GM18517 (cell line): ENCODE data around the gene DEAF1.

Source experiments
- ATAC-seq: cut with Tn5 transposase; IDR thresholded peaks from one replicate; pipeline ENCODE4 v1.9.1; 2021; ENCODE audit warnings: mild to moderate bottlenecking, moderate library complexity; ENCODE audit not compliant: unreplicated experiment

Gene DEAF1

DNA sequence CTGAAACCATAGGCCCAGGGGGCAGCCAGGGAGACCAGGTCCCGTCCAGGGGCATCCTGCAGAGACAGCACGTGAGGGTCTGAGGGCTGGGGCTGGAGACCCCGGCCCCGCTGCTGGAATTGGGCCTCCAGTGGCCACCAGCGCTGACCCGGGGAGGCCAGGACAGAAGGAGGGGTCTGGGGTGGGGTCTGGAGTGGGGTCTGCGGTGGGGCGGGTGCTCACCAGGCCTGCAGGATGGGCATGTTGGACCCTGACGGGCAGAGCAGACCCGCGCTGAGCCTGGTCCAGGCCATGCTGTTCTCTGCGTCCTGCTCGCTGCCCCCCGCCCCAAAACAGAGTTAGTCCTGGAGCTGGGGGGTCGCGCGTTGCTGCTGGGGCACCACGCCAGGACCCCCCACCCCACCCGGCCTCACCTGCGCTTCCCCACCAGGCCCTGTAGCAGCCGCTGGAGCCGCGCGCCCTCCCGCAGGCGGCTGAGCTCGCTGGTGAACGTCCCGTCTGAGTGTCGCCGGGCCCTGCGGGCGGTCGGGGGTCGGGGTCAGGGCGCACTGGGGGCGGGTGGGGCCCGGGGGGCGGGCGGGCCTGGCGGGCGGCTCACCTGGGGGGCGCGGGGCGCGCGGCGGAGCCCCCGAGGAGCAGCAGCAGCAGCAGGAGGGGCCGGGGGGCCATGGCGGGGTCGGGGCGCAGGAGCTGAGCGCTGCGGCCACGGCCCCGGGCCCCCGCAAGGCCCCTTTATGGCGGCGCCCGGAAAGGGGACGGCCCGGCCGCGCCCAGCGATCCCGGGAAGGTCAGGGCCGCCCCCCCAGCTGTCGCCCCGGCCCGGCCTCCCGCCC, 68.3 kb downstream of the DEAF1 start, which contains the start of gene SCT:
Gene SCT, minus strand, starts transcription at position 707 of the 833 bp plus-strand sequence. Its CDS starts 38 bp downstream, at position 669.
- no peak for ATAC-seq

DNA sequence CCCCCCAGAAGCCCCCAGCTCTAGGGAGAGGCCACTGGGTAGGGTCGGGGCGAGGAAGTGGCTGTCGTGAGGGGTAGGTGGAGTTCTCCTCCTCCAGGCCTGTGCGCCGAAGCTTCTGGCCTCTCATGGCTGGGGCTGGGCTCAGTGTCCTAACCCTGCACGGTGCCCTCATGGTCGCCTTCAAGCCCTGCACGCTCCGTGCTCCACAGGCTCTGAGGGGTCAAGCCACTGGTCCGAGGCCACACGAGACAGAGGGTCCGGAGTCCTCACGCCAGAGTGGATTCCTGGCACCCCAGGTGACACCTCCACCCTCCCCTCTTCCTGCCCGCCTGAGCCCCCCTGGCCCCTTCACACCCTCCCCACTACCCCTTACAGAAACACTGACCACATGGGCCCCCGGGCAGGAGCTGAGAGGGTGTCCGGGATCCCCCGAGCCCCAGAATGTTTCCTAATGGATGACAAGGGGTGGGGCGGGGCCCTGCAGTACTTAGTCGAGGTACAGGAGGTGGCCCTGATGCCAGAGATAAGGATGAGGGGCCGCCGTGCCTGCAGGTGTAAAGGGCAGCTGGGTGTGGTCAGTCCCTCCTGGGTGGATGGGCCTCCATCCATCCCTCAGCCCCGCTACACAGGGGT, 69.3 kb downstream of the DEAF1 start:
- no peak for ATAC-seq

DNA sequence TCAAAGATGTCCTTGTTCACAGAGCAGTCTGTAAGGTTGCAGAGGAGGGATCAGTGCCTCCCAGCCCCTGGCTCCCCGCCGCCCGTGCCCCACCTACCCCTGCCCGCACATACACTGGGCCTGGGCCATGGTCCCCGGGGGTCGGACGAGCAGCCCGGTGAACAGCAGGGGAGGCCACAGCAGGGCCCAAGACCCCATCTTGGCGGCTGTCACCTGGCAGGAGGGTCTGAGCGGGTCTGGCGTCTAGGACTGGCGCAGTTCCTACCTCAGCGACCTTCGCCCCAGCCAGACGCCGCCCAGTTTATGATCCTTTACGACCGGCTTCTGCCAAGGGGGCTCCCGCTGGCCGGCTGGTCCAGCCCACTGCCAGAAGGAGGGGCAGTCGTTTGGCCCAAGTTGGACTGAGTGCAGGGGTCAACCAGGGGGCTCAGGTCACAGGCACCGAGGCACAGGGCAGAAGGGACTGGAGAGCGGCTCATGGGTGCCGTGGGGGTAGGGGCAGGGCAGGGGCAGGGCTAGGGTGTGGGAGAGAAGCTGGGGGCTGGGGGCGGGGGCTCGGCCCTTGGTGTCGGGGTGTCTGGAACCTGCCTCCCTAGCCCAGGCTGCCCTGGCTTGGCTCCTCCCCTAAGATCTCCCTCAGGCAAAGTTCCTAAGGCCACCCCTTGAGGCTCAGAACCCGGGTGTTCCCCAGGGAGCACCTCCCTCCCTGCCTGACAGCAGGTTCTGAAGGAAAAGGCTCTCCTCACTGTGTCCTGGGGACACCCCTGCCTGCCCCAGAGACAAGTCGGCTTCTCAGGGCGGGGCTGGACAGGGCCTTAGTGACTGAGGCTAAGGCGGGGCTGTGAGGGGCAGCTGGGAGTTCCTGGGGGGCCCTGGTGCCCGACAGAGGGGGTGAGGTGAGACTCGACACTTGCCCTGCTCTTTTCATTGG, 70.1 kb downstream of the DEAF1 start, which contains the start of gene CDHR5:
Gene CDHR5, minus strand, starts transcription at position 251 of the 931 bp plus-strand sequence. Its CDS starts 53 bp downstream, at position 198.
- ATAC-seq, result no peak

DNA sequence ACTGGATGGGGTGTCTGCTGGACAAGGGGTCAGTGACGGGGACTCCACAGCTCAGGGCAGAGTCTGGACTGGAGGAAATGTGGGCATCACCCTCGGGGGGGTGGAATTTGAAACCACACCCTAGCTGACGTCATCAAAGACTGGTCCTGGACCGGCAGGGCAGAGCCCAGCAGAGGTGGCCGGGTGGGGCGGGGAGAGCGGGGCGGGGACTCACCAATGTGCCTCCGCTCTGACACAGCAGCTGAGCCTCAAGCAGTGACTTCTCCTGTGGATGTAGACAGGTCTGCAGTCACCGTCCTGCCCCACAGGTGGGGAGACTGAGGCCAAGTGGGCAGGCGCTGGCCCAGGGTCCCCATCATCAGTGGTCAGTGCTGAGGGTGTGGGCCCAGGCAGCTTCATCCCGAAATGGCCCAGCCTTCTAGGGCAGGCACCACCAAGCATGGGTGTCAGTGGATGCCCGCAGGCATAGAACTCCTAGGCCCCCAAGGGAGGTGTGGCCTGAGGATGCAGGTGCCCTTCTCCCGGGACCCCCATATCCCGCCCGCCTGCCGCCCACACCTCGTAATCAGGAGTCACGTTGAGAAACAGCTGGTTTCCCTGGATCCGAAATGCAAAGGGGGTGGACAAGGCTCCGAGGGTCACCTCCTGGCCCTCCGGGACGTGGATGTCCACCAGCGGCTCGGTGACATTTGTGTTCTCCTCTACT, 70.9 kb downstream of the DEAF1 start:
- no peak for ATAC-seq

DNA sequence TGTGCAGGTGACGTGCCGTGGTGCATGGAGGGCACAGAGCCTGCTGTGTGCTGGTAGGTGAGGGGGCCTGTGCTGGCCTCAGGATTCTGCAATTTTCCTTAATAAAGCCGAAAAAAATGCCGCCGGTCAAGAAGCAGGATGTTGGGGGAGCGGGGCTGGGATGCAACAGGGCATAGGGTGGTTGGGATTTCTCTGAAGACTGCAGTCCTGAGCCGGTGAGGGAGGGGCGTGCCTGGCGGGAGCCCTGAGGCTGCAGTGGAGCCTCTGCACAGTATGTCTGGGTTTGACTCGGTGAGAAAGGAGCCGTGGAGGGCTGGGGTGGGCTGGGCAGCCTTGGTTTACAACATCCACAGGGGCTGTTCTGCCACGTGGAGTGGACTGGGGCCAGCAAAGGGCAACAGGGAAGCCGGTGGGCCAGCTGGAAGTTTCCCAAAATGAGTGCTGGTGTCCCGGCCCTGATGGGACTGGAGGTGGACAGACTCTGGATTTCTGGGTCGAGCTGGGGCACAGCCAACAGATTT, 71.6 kb downstream of the DEAF1 start:
- no peak for ATAC-seq

DNA sequence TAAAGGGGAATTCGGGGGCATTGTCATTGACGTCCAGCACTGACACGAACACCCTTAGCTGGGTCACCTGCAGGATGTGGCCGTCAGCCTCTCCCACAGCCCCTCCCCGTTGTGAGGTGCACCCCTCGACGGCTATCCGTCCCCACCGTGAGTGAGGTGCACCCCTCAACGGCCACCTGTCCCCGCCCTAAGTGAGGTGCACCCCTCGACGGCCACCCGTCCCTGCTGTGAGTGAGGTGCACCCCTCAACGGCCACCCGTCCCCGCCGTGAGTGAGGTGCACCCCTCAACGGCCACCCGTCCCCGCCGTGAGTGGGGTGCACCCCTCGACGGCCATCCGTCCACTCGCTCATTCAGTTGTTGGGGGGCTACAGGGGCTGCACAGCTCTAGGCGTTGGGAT, 73.2 kb downstream of the DEAF1 start:
- ATAC-seq, result no peak

DNA sequence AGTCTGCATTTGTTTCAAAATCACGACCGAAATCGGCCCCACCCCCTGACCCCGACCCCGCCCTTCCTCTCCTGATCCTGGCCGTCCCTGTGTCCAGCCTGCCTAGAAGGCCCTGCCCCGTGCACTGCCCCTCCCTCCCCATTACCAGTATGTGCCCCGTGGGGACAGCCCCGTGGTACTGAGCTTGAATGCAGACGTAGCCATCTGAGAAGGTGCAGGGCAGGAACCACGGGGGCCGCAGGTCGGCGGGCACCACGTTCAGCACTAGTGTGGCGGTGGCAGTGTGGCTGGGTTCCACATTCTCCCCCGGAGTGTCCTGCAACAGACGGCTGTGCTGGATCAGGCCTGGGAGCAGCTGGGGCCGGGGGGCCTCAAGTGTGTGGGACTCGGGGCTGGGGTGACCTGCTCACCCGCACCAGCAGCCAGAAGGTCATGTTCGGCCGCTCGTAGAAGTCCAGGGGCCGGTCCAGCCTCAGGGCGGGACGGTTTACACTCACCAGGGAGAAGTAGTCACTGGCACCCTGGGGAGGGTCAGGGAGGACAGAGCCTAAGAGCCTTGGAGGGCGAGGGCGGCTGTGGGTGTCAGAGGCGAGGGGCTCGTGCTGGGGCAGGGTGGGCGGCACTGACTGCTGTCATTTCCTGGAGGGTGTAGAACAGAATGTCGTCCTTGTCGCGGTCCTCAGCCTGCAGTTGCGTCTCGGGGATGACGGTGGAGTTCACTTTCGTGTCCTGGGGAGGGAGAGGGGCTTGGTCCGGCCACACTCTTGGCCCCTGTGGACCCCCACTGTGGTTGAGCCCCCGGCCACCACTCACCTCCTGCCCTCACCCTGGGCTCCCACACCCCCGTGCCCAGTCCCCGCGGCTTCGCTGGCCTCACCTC, 73.8 kb downstream of the DEAF1 start:
- ATAC-seq, result no peak

DNA sequence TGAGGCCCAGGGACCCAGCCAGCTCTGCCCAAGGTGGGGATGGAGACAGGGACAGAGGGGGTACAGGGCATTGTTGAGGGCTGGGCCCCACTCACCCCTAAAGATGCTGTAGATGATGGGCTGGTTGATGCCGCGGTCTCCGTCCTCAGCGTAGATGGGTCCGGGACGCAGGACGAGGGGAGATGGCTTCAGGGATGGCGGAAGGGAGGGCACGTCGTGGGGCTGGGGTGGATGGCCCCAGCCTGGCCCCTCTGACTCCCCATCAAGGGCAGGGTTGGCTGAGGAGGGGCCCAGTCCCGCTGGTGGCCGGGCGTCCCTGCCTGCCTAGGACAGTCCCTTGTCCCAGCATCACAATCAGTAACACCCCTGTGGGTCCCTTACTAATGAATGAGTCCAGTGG, 74.8 kb downstream of the DEAF1 start:
- ATAC-seq, result no peak

DNA sequence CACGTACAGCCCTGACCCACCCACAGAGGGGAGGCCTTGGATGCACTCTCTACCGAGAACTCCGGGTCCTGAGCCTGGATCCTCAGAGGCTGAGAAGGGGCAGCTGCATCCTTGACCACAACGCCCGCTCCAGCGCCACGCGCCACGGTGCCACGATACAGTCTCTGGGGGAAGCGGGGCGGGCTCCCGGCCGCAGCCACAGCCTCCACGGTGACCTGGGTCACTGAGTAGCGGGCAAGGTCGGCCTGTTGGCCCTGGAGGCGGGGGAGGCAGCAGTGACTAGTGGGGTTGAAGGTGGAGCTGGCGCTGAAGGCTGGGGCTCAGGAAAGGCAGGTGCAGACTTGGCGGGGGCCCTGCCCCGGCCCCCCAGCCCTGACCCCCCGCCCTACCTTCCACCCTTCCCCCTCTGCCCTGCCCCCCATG, 75.4 kb downstream of the DEAF1 start:
- no peak for ATAC-seq

DNA sequence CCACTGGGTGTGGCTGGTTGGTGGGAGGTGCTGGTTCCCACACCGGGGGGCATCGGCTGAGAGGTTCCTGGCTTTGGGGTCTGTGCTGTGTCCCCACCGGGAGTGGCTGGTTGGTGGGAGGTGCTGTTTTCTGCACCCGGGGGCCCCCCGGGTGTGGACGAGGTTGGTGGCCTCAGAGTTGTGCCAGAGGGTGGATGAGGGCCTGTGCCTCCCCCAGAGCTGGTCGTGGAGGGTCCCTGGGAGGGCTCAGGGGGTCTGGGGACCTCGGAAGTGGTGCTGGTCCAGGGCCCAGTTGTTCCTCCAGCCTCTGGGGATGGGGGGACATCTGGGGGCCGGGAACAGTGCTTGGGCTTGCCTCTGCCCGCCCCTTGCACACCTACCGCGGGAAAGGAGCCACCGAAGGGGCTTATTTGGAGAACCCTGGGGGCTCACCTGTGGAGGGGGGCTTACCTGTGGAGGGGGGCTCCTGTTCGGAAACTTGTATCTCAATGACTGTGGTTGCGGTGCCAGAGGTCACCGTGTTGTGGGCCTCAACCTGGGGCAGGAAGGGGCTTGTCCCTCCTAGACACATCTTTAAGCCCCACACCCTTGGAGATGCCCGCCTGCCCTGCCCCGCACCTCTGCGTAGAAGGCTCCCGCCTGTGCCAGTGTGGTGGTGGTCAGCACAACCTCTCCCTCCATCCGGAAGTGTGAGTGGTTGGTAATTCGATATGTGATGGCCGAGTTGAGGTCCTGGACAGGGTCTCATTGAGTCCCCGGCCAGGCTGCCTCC, 76.0 kb downstream of the DEAF1 start:
- ATAC-seq, result no peak

DNA sequence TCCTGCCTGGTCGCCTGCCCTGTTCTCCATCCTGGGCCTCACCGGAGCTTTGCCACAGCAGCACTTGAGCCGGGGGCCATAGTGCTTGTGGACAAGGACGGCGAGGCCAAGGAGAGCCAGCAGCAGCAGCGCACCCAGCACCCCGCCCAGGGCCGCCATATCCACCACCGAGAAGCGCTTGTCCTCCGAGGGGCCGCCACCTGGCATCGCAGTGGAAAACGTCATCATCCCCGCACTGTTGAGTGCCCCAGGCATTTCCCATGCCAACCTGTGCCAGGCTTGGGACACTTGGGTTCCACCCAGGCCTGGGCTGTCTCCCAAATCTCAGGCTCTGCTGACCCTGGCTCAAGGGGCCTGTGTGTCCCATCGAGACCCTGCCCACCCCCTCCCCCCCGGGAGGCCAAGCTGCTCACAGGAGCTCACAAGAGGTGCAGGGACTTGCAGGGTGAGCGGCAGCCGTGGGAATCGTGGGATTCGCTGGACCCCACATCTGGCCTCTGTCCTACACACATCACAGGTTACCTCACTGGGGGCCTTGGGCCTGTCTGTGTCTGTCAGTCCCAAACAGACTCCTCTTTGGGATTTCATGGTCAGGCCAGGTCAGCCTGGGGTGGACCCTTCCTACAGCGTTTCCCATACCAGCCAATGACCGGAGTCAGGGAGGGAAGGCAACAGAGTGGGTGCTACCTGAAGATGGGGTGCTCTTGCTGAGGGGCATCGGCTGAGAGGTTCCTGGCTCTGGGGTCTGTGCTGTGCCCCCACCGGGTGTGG, 76.9 kb downstream of the DEAF1 start:
- no peak for ATAC-seq

DNA sequence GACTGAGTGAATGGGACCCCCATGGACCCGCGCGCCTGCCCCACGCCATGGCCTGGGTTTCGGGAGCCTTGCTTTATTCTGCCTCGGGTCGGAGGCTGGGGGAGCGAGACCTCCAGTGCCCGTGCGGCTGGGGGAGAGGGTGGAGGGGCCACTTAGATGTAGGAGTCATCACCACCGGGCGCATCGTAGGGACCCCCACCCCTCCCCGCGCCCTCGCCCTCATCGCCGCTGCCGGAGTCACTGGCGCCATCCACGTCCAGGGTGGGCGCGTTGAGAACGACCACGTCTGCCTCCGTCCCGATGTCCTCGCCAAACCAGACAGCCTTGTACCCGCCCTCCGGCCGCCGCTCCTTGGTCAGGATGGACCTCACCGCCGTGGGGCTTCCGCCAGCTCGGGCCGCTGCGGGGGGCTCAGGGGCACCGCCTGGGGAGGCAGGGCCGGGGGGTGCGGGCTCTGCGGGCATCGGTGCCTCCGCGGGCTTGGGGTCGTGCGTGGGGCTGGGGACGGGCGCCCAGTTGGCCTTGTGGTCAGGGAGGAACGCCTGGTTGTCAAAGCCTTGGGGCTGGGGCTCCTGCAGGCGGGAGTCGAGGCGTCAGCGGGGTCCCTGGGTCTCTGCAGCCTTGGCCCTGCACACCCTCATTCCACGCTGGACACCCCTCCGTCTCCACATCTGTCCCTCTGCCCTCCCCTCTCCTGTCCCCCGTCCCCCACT, 77.7 kb downstream of the DEAF1 start:
- ATAC-seq, result no peak

DNA sequence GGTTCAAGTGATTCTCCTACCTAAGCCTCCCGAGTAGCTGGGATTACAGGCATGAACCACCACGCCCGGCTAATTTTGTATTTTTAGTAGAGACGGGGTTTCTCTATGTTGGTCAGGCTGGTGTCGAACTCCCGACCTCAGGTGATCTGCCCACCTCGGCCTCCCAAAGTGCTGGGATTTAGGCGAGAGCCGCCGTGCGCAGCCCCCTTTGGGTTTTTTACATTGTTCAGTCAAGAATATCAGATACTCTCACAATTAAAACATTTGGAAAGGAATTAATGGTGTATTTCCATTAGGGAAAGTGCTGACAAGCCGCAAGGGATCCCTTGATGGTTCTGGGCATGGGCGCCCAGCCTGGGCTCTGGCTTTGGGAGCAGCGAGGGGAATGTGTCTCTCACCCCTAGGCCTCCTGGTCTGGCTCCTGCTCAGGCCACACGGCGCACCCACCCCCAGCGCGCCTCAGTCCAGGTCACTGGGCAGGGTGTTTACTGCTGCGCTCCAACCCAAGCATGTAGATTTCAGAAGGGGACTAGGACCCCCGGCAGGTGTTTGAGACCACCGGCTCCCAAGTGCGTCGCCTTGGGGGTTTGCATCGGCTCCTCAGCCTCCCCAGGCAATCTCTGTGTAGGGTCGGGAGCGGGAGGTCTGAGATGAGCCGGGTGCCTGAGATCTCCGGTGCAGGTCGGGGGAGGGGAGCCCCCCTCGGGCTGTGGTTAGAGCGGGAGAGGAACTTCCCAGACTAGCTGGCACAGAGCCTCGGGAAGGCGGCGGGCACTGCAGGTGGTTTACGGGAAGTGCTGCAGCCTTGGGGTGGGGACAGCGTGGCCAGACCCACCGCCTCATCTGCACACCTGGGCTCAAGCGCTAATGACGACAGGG, 78.5 kb downstream of the DEAF1 start:
- ATAC-seq, result no peak

DNA sequence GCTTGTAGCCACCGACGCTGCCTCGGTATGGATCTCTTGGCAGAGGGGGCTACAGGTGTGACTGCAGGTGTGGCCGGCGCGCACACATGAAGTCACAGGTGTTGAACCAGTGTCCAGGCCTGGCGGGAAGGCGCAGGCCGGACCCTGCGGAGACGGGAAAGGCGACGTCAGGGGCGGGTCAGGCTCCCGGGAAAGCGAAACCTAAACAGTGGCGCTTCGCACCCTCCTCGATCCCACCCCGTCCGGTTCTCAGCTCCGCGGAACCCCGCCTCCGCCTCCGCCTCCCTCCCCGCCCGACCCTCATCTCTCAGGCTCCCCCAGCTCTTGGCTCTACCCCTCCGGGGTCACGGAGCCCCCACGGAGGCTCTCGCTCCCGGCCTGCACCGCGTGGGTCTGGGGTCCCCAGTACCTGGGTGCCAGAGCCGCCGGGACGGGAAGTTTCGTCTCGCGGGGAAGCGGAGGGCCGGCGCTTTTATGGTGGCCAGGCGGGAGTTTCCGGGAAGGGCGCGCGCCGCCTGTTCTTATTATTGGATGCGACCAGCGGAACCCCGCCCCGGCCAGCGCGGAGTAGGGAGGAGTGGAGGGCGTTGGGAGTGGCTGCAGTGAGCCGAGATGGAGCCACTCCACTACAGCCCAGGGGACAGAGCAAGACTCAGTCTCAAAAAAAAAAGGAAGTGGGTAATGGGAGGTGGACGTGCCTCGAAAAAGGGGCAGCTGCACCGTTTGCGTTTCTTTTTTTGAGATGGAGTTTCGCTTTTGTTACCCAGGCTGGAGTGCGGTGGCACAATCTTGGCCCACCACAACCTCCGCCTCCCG, 79.3 kb downstream of the DEAF1 start, which contains the start of gene IRF7:
Gene IRF7, minus strand, starts transcription at position 447 of the 816 bp plus-strand sequence. CDS start 586 bp downstream, outside the sequence.
- peak; percentile 82 for ATAC-seq
